Measurements from ENCODE around the gene CACHD1. TPM values are rescaled to one million over a fixed set of nuclear protein-coding genes. Genes with fewer than 3 reads are reported as not detected.
"Not testable (repeated sequence)": the region's sequence is repeated elsewhere in the genome, so short reads cannot be mapped to it uniquely, and the experiment has no call there.

CACHD1 gene
- polyA plus RNA-seq, 3 donors, result 56.6 to 61.6 (median 58.2) TPM

DNA sequence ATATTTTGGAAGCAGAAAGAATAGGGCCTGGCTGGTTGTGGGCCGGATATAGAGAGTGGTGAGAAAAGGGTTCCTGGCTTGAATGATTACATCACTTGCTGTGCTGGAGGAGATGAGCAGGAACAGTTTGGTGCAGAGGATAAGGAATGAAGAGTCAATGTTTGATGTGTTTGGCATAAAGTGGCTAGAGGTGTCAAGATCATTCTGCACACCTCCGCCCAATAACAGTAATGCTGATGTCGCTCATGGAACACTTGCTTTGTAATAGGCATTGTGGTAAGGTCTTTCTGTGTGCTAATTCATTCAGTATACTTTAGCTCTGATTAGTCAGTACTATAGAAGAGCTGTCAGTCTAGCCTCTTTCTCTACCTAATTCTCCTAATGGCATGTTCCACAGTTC lies 226.9 kb downstream of the CACHD1 start:
- DNase-seq (ENCODE audit: extremely low read depth in 1 of 11, low read depth in 9 of 11, low spot score in 4 of 11), result no peak

DNA sequence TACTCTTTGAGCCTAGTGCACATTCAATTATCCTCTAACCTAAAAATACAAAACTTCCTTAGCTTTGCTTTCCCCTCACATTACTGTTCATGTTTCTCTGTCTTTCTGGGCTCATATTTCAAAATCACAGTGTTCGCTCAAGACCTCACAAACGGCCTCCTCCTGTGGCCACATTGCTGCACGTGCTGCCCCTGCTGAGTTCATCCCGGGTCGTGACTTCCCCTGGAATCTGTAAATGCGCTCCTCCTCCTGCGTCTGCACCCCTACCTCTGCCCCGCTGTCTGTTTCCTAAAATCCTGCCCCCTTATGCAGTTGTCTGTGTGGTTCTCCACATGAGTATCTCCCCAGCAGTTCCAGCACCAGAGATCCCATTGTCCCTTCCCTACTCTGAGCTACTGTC lies 229.4 kb downstream of the CACHD1 start:
- DNase-seq (ENCODE audit: extremely low read depth in 1 of 11, low read depth in 9 of 11, low spot score in 4 of 11), result no peak

DNA sequence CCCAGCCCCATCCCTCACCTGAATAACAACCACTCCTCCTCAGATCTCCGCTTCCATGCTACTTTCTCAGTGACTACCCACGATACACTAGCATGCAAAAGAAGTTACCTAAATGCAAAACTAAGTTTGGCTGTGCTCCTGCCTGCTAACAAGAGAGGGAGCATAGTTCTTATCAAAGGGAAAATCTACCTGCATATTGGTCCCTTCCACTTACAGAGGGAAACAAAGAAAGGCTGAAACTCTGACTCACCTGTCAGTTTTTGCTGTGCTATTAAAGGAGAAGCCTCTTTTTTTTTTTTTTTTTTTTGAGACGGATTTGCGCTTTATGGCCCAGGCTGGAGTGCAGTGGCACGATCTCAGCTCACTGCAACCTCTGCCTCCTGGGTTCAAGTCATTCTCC lies 231.1 kb downstream of the CACHD1 start:
- DNase-seq (ENCODE audit: extremely low read depth in 1 of 11, low read depth in 9 of 11, low spot score in 4 of 11), result no peak

DNA sequence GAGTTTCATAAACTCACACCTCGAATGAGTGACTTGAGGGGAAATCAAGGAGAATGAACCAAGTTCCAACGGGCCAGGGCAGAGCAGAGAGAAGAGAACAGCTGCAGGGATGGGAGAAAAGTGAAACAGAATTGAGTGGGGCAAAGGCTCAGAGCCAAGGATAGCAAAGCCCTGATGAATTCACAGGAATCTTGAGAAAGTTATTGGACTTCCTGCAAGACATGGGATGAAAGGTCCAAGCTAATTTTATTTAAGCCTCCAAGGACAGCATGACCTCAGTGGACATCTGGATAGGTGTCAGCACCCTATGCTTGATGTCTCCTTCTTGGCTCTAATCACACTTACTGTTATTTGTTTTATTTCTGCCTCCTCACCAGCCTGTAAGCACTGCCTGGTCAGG lies 232.0 kb downstream of the CACHD1 start:
- DNase-seq (ENCODE audit: extremely low read depth in 1 of 11, low read depth in 9 of 11, low spot score in 4 of 11), result no peak

DNA sequence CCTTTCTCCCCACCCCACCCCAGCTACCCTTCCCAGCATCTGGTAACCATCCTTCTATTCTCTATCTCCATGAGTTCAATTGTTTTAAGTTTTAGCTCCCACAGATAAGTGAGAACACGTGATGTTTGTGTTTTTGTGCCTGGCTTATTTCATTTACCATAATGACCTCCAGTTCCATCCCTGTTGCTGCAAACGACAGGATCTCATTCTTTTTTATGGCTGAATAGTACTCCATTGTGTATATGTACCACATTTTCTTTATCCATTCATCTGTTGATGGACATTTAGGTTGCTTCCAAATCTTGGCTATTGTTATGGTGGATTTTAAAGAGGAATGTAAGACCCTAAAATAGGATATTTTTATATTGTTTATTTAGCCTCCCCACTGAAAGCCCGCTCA lies 232.7 kb downstream of the CACHD1 start:
- not testable (repeated sequence) for DNase-seq (ENCODE audit: extremely low read depth in 1 of 11, low read depth in 9 of 11, low spot score in 4 of 11)

DNA sequence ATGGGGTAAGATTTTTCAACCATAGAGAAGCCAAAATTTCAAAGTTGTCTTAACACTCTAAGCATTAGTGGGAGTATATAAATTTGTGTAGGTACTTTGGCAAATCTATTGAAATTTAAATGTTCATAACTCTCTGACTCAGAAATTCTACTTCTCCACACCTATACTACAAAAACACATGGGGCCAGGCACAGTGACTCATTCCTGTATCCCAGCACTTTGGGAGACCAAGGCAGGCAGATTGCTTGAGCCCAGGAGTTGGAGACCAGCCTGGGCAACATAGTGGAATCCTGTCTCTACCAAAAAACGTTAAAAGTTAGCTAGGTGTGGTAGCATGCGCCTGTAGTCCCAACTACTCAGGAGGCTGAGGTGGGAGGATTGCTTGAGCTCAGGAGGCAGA lies 233.7 kb downstream of the CACHD1 start:
- no peak for DNase-seq (ENCODE audit: extremely low read depth in 1 of 11, low read depth in 9 of 11, low spot score in 4 of 11)

DNA sequence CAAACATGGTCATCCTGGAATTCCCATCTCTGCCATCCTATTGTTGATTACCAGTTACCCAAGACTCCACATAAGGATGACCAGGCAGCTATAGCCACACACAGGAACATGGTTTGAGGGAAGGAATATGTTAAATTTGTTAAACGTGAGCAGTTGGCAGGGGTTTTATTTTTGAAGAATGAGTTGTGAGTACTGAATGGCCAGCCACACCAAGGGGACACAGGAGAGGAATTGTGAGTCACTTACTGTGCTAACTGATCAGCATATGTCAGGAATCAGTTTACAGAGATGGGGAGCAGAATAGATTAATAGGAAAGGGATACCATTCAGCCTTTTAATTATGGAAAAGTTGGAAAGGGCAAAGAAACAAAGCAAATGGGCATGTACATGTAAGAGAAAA lies 235.7 kb downstream of the CACHD1 start:
- no peak for DNase-seq (ENCODE audit: extremely low read depth in 1 of 11, low read depth in 9 of 11, low spot score in 4 of 11)

DNA sequence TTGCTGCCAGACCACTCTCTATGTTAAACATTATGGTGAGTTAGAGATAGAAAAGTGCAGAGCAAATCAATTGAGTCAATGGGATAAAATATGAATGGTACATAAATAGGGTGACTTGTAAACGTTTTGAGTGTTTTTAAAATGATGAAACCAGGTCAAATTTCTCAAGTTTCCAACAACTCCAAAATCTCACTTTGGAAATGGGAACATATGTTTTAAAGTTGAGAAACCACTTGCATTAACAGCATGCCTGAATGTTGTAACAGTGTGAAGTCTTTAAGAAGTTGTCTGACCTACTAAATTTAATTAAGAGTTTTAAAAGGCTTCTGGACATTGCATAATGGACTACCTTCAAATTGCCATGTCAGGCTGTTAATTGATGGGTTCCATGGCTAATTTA lies 241.3 kb downstream of the CACHD1 start:
- no peak for DNase-seq (ENCODE audit: extremely low read depth in 1 of 11, low read depth in 9 of 11, low spot score in 4 of 11)

DNA sequence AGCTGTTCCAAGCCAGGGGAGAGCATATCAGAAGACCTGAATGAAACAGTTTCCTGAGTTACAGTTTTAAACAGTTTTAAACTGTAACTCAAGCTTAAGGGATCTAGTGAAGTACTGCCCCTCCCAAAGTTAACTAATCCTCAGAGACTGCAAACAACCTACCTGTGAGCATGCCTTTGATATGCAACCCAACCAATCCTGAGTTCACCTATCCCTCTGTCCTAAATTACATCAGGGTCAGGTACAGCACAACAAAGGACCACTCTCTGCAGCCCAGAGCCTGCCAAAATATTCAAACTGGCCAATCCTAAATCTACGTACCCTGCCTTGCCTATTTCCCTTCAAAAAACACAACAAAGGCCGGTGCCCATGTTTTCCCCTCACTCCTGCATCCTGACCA lies 242.1 kb downstream of the CACHD1 start:
- DNase-seq (ENCODE audit: extremely low read depth in 1 of 11, low read depth in 9 of 11, low spot score in 4 of 11), result no peak

DNA sequence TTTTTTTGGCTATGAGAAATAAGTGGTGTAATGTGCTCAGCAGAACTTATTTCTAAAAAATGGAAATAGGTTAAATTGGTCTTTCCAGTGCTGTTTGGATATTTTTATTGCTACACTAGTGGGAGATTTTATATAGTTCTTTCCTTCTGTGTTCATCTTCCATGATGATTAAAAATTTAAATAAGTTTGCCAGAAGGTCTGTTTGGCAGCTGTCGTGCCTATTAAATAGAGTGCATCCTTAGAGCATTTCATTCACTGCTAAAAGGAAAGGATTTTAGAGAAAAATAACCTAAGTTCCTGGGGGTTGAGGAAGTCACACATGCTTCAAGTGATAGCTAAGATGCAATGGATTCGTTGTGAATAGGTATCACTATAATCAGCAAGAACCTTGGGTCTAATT lies 245.3 kb downstream of the CACHD1 start:
- no peak for DNase-seq (ENCODE audit: extremely low read depth in 1 of 11, low read depth in 9 of 11, low spot score in 4 of 11)

DNA sequence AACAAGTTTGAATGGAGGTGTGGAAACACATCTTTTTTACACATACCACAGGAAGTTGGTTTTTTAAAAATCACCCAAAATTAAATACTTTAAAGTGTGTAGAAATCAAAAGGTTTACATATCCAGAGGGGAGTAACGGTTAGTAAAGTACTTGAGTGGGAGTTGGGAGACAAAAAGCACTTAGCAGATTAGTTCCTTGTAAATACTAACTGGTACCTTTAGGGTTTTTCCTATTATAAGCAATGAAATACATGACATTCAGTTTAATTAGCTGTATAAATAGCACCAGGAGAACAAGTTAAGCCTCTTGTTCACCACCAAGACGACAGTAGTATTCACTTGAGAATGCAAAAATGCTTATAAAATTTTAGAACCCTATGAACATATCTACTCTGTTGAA lies 251.2 kb downstream of the CACHD1 start:
- no peak for DNase-seq (ENCODE audit: extremely low read depth in 1 of 11, low read depth in 9 of 11, low spot score in 4 of 11)

DNA sequence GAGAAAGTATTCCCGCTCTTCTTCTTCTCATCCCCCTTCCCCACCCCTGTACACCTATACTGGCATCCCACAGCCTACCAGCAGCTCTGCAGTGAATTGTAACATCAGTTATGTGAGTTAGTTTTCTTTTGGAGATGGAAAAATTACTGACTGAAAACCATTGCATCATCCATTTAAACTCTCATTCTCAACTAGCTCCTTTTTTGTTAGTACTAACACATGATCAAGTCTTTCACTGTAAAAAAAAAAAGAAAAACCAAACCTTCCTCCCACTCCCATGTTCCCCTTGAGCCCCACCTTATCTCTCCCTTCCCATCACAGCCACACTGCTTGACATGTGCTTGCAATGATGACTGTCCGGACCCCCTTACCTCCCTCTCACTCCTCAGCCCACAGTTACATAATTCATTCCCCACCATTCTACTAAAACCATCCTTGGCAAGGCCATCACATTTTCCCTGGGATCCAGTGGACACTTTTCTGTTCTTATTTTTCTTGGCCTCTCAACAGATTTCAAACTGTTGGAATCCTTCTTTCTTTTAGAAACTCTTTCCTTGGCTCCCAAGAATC lies 251.7 kb downstream of the CACHD1 start:
- no peak for DNase-seq (ENCODE audit: extremely low read depth in 1 of 11, low read depth in 9 of 11, low spot score in 4 of 11)

DNA sequence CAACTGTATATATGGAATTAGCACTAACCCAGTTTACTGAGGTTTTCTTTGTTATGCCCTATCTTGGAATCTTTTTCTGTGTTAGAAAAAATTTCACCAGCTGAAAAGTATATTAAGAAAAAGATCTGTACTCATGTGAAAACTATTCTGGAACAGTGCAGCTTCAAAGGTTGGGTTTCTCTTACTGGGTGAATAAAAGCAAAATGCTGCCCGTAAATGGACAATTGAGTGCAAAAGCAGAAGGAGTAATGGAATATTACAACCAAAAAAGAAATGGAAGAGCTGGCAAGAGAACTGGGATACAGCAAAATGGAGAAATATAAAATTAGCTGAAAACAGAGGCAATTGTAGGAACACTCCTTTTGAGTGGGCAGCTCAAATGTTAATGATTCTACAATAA lies 257.9 kb downstream of the CACHD1 start:
- DNase-seq (ENCODE audit: extremely low read depth in 1 of 11, low read depth in 9 of 11, low spot score in 4 of 11), result no peak

DNA sequence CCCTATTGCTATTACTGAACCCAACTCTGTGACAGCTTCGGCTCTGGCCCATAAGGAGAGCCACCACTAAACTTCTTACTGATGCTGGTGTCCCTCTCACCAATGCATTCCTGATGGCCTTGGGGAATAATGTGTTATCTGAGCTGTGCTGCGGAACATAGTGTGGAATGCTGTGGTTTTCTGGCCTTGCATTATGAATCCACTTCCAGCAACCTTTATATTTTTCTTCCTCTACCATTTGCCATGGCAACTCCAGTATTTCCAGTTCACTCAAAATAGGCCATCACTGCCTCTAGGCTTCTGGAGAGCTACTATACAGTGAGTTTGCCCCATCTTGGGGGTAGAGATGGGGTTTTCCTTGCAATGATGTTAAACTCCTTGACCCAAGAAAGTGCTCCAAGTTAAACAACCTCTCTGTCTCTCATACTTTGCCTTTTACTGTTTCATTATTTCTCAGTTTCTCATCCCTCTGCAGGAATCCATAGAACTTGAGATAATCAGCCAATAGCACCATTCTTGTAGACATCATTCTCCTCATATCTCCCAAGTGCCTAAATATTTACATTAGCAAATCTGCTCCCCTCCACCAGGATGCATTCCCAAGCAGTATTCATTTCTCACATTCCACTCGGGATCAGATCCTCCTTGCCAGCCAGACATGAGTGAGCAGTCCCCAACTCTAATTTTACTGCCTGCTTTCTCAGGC lies 263.8 kb downstream of the CACHD1 start:
- no peak for DNase-seq (ENCODE audit: extremely low read depth in 1 of 11, low read depth in 9 of 11, low spot score in 4 of 11)

DNA sequence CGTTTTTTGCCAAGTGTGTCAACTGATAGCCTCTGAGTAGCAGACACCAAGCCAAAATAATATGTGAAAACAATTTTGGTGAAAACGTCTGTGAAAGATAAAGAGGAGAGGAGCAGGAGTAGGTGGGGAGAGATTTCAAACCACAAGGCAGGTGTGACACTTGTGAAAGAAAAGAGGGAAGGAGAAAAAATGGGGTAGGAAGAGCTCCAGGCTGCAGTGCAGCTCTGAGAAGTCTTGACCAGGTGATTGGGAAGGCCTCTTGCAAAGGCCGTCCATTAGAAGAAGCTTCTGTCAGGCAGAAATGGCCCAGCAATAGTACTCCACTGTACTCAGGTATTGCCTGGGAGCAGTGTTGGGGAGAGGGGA lies 264.3 kb downstream of the CACHD1 start:
- no peak for DNase-seq (ENCODE audit: extremely low read depth in 1 of 11, low read depth in 9 of 11, low spot score in 4 of 11)

DNA sequence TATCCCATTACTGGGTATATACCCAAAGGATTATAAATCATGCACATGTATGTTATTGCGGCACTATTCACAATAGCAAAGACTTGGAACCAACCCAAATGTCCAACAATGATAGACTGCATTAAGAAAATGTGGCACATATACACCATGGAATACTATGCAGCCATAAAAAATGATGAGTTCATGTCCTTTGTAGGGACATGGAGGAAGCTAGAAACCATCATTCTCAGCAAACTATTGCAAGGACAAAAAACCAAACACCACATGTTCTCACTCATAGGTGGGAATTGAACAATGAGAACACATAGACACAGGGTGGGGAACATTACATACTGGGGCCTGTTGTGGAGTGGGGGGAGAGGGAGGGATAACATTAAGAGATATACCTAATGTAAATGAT lies 270.8 kb downstream of the CACHD1 start:
- not testable (repeated sequence) for DNase-seq (ENCODE audit: extremely low read depth in 1 of 11, low read depth in 9 of 11, low spot score in 4 of 11)
